Measurements from ENCODE around the gene RMND1.

RMND1 gene

GRCh38 chr6:151428093-151428735 lies 23.7 kb downstream of the RMND1 start:
- TF ChIP-seq, protein P1, sequence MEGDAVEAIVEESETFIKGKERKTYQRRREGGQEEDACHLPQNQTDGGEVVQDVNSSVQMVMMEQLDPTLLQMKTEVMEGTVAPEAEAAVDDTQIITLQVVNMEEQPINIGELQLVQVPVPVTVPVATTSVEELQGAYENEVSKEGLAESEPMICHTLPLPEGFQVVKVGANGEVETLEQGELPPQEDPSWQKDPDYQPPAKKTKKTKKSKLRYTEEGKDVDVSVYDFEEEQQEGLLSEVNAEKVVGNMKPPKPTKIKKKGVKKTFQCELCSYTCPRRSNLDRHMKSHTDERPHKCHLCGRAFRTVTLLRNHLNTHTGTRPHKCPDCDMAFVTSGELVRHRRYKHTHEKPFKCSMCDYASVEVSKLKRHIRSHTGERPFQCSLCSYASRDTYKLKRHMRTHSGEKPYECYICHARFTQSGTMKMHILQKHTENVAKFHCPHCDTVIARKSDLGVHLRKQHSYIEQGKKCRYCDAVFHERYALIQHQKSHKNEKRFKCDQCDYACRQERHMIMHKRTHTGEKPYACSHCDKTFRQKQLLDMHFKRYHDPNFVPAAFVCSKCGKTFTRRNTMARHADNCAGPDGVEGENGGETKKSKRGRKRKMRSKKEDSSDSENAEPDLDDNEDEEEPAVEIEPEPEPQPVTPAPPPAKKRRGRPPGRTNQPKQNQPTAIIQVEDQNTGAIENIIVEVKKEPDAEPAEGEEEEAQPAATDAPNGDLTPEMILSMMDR (IDR thresholded peaks at IDR 0.05) = no peak

DNA sequence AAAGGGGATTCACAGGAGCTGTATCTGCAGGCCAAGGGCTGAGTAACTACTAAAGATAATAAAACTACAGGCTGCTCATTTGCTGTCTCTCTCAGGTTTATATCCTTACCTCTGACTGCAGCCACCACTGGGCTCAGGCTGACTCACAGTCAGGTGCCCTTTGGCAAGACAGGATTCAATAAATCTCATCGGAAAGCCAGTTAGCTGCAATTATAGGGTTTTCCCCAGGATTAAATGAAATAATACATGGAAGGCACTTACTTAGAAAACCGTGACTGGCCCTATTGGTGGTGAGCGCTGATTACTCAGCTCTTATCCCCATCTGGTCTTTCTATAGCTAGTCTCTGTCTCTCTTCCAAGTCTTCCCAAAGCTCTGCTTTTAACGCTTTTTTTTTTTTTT lies 26.4 kb downstream of the RMND1 start:
- TF ChIP-seq, protein P1 (IDR thresholded peaks at IDR 0.05) = no peak

DNA sequence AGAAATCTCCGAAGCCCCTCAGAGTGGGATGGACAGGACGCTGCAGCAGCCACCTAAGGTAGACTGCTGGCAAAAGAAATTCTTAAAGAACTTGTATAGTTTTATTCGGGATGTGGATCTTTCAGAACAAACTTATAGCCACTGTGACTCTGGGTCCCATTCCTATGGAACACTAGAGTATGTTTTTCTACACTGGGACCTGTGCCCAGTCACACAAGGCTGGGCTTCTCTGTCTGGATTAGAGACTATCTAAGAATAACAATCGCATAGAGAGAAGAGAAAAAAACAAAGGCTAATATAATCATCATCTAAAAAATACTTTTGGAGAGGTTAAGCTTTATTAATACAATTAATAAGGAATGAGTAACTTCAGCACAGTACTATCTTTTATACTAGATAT lies 28.9 kb downstream of the RMND1 start:
- TF ChIP-seq, protein P1 (IDR thresholded peaks at IDR 0.05) = no peak

GRCh38 chr6:151417477-151417876 lies 34.4 kb downstream of the RMND1 start:
- TF ChIP-seq, protein P1 (IDR thresholded peaks at IDR 0.05) = no peak

GRCh38 chr6:151414641-151415260 lies 37.2 kb downstream of the RMND1 start:
- TF ChIP-seq, protein P1 (IDR thresholded peaks at IDR 0.05) = no peak

DNA sequence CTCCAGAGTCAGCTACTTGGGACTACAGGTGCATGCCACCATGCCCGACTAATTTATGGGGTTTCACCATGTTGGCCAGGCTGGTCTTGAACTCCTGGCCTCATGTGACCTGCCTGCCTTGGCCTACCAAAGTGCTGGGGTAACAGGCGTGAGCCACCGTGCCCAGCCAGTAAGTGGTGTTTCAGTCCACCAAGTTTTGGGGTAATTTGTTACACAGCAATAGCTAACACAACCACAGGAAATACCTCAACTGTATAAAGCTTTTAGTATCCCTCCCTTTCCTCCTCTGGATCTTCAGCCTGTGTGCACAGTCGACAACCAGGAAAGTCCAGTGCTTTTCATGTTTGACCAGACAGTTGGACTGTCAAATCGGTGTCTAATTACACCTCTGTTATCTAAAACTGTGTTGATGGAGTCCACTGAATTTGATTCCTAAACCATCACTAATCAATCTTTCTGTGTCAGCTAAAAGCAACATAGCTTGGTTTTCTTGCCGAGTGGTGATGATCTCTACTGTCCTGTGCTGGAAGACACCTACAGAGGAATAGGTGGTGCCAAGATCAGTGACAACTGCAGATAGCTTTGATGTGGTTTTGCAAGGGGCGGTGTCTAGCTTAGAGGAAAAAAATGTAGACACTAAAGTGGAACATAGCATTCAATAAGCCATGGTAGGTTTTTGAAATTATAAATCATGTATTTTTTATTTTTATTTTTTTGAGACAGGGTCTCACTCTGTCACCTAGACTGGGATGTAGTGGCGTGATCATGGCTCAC lies 38.4 kb downstream of the RMND1 start:
- TF ChIP-seq, protein P1 (IDR thresholded peaks at IDR 0.05) = no peak

- TF ChIP-seq, protein P1 (IDR thresholded peaks at IDR 0.05) = no peak
Observed at GRCh38 chr6:151412909-151413308, 39.0 kb downstream of the RMND1 start.

Measured in LNCAP (cell line).